ENCODE data around the gene CDR2L.
"Not testable (repeated sequence)": the region's sequence is repeated elsewhere in the genome, so short reads cannot be mapped to it uniquely, and the experiment has no call there.

CDR2L gene

DNA sequence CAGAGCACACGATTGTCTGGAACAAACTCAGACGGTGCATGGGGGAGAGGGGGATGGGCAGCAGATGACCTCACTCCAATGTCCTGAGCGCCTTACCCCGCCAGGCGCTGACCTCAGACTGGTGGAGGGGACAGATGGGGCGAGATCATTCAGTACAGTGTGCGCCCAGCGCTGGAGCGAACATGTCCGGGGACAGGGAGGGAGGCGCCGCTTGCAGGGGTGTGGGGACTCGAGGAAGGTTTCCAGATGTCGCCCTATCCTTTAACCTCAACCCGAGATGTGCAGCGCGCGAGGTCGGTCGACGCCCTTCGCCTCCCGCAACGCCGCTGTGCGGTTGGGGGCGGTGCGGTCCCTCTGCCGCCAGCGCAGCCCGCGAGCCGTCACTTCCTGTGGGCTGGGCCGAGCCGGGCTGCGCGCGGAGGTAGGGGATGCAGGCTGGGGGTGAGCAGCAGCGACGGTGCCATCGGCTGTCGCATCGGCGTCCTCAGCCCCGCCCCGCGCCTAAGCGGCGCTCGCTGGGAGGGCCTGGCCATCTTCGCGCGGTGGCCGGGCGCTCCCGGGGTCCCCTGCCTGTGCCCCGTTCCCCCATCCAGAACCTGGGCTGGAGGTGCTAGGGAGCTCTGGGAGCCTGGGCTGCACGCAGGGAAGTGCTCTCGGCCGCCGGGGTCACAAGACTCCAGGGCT is 5.3 kb upstream of the CDR2L start:
- no peak for DNase-seq (ENCODE audit: low read depth)

DNA sequence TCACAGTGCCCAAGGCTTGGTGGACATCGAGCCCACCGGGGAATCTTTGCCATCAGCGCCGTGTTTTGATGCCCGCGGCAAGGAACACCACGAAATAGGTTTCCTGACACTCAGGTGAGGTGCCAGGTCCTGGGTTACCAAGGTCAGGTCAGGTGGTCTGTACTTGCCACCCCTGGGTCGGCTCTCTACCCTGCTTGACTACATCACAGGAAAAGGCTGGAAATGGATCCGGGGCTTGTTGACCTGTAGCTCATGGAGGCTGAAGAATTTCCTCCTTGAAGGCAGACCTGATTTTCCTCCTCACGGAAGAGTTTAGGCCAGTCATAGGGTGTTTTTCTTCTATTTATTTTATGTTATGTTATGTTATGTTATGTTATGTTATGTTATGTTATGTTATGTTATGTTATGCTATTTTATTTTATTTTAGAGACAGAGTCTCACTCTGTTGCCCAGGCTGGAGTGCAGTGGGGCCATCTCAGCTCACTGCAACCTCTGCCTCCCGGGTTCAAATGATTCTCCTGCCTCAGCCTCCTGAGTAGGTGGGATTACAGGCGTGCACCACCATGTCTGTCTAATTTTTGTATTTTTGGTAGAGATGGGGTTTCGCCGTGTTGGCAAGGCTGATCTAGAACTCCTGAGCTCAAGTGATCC is 4.6 kb upstream of the CDR2L start:
- not testable (repeated sequence) for DNase-seq (ENCODE audit: low read depth)

DNA sequence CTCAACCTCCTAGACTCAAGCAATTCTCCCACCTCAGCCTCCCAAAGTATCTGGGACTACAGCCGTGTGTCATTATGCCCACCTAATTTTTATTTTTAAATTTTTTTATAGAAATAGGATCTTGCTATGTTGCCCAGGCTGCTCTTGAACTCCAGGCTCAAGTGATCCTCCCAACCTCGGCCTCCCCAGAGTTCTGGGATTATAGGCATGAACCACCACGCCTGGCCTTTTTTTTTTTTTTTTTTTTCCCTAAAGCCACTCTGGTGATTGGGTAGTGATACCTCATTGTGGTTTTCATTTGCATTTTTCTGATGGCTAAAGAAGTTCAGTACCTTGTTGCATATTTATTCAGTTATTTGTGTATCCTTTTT is 1.2 kb upstream of the CDR2L start:
- no peak for DNase-seq (ENCODE audit: low read depth)

DNA sequence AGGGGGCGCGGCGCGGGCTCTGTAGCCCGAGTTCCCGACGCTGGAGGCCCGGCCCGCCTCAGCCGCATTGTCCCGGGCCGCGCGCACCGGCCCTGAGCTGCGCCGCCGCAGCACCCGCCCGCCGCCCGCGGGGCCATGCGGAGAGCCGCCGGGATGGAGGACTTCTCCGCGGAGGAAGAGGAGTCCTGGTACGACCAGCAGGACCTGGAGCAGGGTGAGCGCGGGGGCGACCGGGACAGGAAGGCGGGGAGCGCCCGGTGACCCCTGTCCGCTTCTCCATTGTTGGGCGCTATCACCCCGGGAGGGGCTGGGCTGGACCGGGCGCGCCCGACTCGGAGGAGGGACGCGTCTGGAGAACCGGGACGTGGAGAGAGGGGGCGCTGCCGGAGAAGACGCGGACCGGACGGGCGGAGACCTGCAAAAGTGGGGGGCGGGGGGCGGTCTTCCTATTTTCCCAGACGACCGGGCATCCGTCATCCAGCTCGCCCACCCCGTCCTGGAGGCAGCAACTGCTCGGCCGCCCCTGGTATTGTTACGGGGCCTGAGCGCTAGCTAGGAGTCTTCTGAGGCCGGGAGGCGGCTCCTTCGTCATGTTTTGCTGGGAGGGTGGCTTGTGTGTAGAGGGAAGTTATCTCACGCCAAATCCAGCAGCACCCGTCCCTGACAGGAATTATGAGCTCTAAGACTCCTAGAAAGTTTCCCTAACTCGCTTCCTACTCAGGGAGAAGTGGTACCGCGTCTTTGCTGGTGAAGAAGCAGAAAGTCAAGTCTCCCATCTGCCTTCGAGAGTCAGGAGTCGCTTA is 678 bp downstream of the CDR2L start:
- peak; percentile 79 for DNase-seq (ENCODE audit: low read depth)

- no peak for DNase-seq (ENCODE audit: low read depth)
Measured at GRCh38 chr17:74990581-74991105, 3.2 kb downstream of the CDR2L start.

GRCh38 chr17:74992223-74992622 is 4.8 kb downstream of the CDR2L start:
- no peak for DNase-seq (ENCODE audit: low read depth)

GRCh38 chr17:74994440-74994839 is 7.0 kb downstream of the CDR2L start:
- DNase-seq (ENCODE audit: low read depth), result no peak

DNA sequence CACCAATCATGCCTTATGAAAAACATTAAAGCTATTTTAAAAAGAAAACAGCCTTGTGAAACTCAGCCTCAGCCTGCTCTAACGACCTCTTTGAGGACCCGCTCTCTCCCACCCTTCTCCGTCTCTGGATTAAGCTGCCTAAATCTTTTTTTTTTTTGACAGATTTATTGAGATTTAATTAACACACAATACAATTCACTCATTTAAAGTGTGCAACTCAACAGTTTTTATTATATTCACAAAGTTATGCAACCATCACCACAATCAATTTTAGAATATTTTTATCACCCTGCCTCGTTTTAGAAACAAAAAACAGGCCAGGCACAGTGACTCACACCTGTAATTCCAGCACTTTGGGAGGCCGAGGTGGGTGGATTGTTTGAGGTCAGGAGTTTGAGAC is 8.4 kb downstream of the CDR2L start:
- DNase-seq (ENCODE audit: low read depth), result no peak

GRCh38 chr17:74998783-74999182 is 11.4 kb downstream of the CDR2L start:
- no peak for DNase-seq (ENCODE audit: low read depth)

DNA sequence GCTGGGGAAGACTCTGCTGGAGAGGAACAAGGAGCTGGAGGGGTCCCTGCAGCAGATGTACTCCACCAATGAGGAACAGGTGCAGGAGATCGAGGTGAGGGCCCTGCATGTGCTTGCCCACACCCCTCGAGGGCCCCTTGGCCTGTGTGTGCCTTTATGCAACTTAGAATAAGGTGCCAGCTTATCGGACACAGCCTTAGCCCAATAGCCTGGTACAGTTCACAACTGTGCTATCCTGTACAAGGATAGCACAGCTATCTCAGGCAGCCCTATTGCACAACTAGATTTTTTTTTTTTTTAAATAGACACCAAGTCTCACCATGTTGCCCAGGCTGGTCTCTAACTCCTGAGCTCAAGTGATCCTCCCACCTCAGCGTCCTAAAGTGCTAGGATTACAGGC is 12.1 kb downstream of the CDR2L start:
- DNase-seq (ENCODE audit: low read depth), result no peak

DNA sequence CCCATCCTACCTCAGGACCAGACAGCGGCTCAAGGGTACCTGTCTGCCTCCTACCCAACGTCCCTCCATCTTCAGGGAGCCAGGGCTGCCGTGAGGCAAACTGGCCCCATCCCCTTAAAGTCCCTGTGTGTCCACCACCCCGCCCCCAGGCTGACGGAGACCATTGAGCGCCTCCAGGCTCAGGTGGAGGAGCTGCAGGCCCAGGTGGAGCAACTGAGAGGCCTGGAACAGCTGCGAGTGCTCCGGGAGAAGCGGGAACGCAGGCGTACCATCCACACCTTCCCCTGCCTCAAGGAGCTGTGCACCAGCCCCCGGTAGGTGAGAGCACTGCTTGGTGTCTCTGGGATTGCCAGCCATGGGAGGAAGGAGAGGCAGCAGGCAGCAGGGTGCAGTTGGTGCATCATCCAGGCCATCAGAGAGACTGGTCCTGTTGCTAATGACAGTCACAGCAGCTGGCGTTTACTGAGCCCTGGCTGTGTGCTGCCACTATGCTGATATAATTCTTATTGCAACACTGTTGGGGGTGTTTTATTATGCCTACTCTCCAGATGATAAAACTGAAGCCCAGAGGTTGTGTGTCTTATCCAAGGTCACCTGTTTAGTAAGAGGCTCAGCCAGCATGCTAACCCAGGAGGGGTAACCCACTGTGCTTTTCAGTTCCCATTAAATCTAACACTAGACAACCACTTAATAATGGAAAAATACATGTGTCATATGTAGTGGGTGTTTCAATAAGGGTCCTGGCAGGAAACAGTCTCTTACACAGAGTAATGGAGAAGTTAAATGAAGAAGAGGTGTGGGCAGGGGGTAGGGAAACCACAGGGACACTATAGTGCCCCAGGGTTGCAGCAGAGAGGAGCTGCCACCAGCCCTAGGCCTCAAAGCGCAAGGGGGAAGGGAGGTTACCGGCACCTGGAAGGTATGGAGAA is 14.7 kb downstream of the CDR2L start:
- DNase-seq (ENCODE audit: low read depth), result no peak

GRCh38 chr17:75003070-75003956 is 15.9 kb downstream of the CDR2L start:
- DNase-seq (ENCODE audit: low read depth), result no peak

GRCh38 chr17:75003957-75004355 is 16.5 kb downstream of the CDR2L start:
- no peak for DNase-seq (ENCODE audit: low read depth)

- no peak for DNase-seq (ENCODE audit: low read depth)
Measured at GRCh38 chr17:75004371-75004770, 16.9 kb downstream of the CDR2L start.

GRCh38 chr17:75005291-75005690 is 17.9 kb downstream of the CDR2L start:
- DNase-seq (ENCODE audit: low read depth), result no peak

DNA sequence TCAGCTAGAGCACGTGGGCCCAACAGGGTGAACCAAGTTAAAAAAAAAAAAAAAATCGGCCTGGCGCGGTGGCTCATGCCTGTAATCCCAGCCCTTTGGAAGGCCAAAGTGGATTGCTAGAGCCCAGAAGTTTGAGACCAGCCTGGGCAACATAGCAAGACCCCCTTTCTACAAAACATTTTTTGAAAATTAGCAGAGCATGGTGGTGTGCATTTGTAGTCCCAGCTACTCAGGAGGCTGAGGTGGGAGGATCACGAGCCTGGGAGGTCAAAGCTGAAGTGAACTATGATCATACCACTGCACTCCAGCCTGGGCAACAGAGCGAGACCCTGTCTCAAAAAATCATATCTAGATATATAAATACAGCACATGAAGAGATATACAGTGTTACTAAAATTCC is 18.7 kb downstream of the CDR2L start:
- DNase-seq (ENCODE audit: low read depth), result not testable (repeated sequence)

- DNase-seq (ENCODE audit: low read depth), result no peak
Measured at GRCh38 chr17:75006653-75007052, 19.2 kb downstream of the CDR2L start.

DNA sequence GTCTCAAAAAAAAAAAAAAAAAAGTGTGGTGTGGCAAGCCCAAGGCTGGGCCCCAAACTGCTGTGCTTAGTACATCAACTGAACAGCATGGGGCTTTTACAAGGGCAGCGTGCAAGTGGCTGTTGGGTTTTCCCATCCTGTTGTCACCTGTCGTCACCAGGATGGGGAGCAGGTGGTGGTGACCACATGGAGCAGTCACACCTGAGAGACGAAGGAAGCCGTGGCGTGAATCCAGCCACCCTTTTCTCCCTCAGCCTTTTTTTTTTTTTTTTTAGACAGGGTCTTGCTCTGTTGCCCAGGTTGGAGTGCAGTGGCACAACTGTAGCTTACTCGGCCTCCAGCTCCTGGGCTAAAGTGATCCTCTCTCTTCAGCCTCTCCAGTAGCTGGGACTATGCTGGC is 20.9 kb downstream of the CDR2L start:
- no peak for DNase-seq (ENCODE audit: low read depth)

- no peak for DNase-seq (ENCODE audit: low read depth)
Measured at GRCh38 chr17:75009139-75009724, 21.8 kb downstream of the CDR2L start.

- peak; percentile 41 for DNase-seq (ENCODE audit: low read depth)
Measured at GRCh38 chr17:75010683-75011400, 23.4 kb downstream of the CDR2L start.
